ENCODE measurements around the gene PSME2.

- TF ChIP-seq CTCF (IDR thresholded peaks at IDR 0.05; ENCODE audit: insufficient read depth, low read length) (no peak), POLR2AphosphoS5 (IDR thresholded peaks at IDR 0.05; ENCODE audit: low read depth) (no peak), REST (IDR thresholded peaks at IDR 0.05; ENCODE audit: insufficient replicate concordance, low read depth) (no peak), GABPA (IDR thresholded peaks at IDR 0.05; ENCODE audit: low read depth) (no peak), SPI1 (IDR thresholded peaks at IDR 0.05; ENCODE audit: borderline replicate concordance, low read depth) (no peak)
These were observed 4.6 kb upstream of the PSME2 start for GRCh38 chr14:24150993-24151392.
